Upper lobe of left lung (tissue), 6 donors: ENCODE data around the gene PTPRM. TPM values are rescaled to one million over a fixed set of nuclear protein-coding genes. Genes with fewer than 3 reads are reported as not detected.

Experiments used
- ATAC-seq, 2 donors: fragments of 200-7000 bp; cut with Tn5 transposase; one replicate each; pipeline ENCODE4 v1.9.1; 2022; ENCODE audit warnings: mild to moderate bottlenecking in 2 of 2, moderate library complexity in 2 of 2; ENCODE audit not compliant: low FRiP score in 2 of 2
- DNase-seq, 2 donors: peaks; one replicate each; pipeline ENCODE4 v3.0.0-alpha.2; 2019 to 2020
- H3K27ac ChIP-seq, 4 donors: fragments of 200-600 bp; sonication (generic); one replicate each; pipeline ENCODE4 v1.5.1; 2016 to 2019
- H3K27me3 ChIP-seq, 4 donors: fragments of 200-600 bp; sonication (generic); one replicate each; pipeline ENCODE4 v1.5.1; 2017 to 2019
- H3K36me3 ChIP-seq, 4 donors: fragments of 200-600 bp; sonication (generic); one replicate each; pipeline ENCODE4 v1.5.1; 2016 to 2019
- H3K4me1 ChIP-seq, 4 donors: fragments of 200-600 bp; sonication (generic); one replicate each; pipeline ENCODE4 v1.5.1; 2018 to 2019
- H3K4me3 ChIP-seq, 4 donors: fragments of 200-600 bp; sonication (generic); one replicate each; pipeline ENCODE4 v1.5.1; 2017 to 2019; ENCODE audit warnings: mild to moderate bottlenecking in 2 of 4, moderate library complexity in 1 of 4
- H3K9me3 ChIP-seq, 4 donors: fragments of 200-600 bp; sonication (generic); one replicate each; pipeline ENCODE4 v1.5.1; 2018 to 2019
- EP300 ChIP-seq, 4 donors: sonication (generic); formaldehyde crosslinking; IDR thresholded peaks; one replicate each; pipeline ENCODE4 v1.5.1; 2017; ENCODE audit warnings: antibody characterized with exemption in 4 of 4, control low read depth in 2 of 4
- POLR2A ChIP-seq, 4 donors: fragments of 450-650 bp; IDR thresholded peaks; one replicate each; pipeline ENCODE4 v1.5.1; 2016 to 2017; ENCODE audit warnings: antibody characterized with exemption in 4 of 4, mild to moderate bottlenecking in 2 of 4
- POLR2AphosphoS5 ChIP-seq, 2 donors: sonication (generic); formaldehyde crosslinking; IDR thresholded peaks; one replicate each; pipeline ENCODE4 v1.5.1; 2017; ENCODE audit warnings: antibody characterized with exemption in 2 of 2
- WGBS, 2 donors: methylation state at CpG; one replicate each; pipeline ENCODE4 v1.1.5; 2017 to 2018; 5-methylcytosine and 5-hydroxymethylcytosine counted together
- total RNA-seq, 6 donors: library from RNA; depleted of rRNA in 4 of 6; stranded (reverse); fragments of >200 nt in 4 of 6; gene quantifications; one replicate each; pipeline versions ENCODE4 v1.1.0 to v1.2.1, GENCODE V29; 2016 to 2021
- TF ChIP-seq, protein P1 (sequence below), 6 experiments: fragments of 450-650 bp in 4 of 6; fragments of 200-600 bp in 2 of 6; sonication (generic) in 2 of 6; IDR thresholded peaks; one replicate each; pipeline ENCODE4 v1.5.1; 2016 to 2019; ENCODE audit warnings: antibody characterized with exemption in 6 of 6
- donor health status: DM: no; HTN: no; CAD: no; lungs with moderate emphysema.
- donor health status: DM: no; HTN: yes; CAD: no; lungs with severe emphysema.

PTPRM gene
- total RNA-seq, 6 donors from 2014 or later, result 82.0 to 201 (median 154) TPM

DNA sequence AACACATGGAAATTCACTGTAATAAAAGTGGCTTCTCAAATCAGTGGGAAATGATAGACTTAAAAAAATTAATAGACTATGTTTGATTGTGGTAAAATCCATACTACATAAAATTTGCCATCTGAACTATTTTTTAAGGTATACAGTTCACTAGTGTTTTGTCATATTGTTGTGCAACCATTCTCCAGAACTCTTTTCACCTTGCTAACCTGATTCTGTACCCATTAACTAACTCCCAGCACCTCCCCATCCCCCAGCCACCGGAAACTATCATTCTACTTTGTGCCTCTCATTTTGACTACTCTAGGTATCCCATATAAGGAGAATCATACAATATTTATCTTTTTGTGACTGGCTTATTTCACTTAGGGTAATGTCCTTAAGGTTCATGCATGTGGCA is 153.3 kb downstream of the PTPRM start:
- ATAC-seq (no peak), DNase-seq (no peak)
- no peak overlapping the region for H3K4me3 ChIP-seq
- H3K27me3 ChIP-seq, result no peaks in the 10 kb centered on the region
- TF ChIP-seq, protein P1, sequence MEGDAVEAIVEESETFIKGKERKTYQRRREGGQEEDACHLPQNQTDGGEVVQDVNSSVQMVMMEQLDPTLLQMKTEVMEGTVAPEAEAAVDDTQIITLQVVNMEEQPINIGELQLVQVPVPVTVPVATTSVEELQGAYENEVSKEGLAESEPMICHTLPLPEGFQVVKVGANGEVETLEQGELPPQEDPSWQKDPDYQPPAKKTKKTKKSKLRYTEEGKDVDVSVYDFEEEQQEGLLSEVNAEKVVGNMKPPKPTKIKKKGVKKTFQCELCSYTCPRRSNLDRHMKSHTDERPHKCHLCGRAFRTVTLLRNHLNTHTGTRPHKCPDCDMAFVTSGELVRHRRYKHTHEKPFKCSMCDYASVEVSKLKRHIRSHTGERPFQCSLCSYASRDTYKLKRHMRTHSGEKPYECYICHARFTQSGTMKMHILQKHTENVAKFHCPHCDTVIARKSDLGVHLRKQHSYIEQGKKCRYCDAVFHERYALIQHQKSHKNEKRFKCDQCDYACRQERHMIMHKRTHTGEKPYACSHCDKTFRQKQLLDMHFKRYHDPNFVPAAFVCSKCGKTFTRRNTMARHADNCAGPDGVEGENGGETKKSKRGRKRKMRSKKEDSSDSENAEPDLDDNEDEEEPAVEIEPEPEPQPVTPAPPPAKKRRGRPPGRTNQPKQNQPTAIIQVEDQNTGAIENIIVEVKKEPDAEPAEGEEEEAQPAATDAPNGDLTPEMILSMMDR (IDR thresholded peaks at IDR 0.05), result no peak
- TF ChIP-seq EP300 (IDR thresholded peaks at IDR 0.05) (no peak), POLR2A (IDR thresholded peaks at IDR 0.05) (no peak), POLR2AphosphoS5 (IDR thresholded peaks at IDR 0.05) (no peak)
- H3K27ac ChIP-seq, result no peak overlapping the region
- WGBS, 2 donors, result 82 to 86% methylated on average over 1 of the region's 1 CpG
- no peaks in the 10 kb centered on the region for H3K4me1 ChIP-seq
- no peaks in the 10 kb centered on the region for H3K36me3 ChIP-seq
- peaks cover 0 to 3% (median 0%) of the 10 kb centered on the region in 4 donors for H3K9me3 ChIP-seq

DNA sequence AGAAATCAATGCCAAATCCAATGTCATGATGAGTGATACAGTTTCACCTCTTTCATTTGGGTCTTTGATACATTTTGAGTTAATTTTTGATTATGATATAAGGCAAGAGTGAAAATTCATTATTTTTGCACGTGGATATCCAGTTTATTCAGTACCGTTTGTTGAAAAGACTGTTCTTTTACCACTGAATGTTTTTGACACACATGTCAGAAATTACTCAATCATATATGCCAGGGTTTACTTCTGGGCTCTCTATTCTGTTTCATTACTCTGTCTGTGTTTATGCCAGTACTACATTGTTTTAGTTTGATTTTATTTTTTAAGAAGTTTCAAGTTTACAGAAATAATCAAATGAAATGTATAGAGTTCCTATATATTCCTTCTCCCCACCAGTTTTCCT is 154.4 kb downstream of the PTPRM start:
- ATAC-seq, result no peak
- peaks cover 0 to under 1% (median 0%) of the 10 kb centered on the region in 4 donors for H3K4me1 ChIP-seq
- H3K4me3 ChIP-seq, result no peak overlapping the region
- TF ChIP-seq POLR2AphosphoS5 (IDR thresholded peaks at IDR 0.05) (no peak), EP300 (IDR thresholded peaks at IDR 0.05) (no peak), POLR2A (IDR thresholded peaks at IDR 0.05) (no peak)
- TF ChIP-seq, protein P1 (IDR thresholded peaks at IDR 0.05), result no peak
- DNase-seq, result no peak
- H3K27me3 ChIP-seq, result no peaks in the 10 kb centered on the region
- H3K36me3 ChIP-seq, result no peaks in the 10 kb centered on the region
- H3K27ac ChIP-seq, result no peak overlapping the region
- peaks cover 0 to 3% (median 0%) of the 10 kb centered on the region in 4 donors for H3K9me3 ChIP-seq
- 74 to 86% methylated on average over 2 of the region's 2 CpGs for WGBS, 2 donors

DNA sequence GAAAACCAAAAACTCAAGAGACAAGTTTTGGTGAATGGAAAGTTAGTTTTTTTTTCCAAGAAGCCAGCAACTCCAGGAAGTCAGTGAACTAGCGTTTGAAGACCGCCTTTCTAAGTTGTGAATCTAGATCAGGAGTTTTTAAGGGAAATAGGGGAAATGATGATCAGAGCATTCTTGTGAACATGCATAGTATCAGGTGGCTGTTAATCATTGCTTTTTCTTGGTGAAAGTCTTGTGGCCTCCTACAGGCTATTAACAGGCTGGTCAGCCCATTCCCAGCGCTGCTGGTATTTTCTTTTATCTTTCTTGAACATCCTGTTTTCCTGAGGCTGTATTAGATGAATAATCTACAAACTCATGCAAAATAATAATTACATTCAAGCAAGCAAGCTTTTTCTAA is 155.8 kb downstream of the PTPRM start:
- Histone ChIP-seq H3K36me3 (no peaks in the 10 kb centered on the region), H3K4me3 (no peak overlapping the region), H3K9me3 (no peaks in the 10 kb centered on the region), H3K27ac (no peak overlapping the region), H3K4me1 (peaks cover 0 to 6% (median 4%) of the 10 kb centered on the region in 4 donors), H3K27me3 (no peaks in the 10 kb centered on the region)
- no peak for ATAC-seq
- 80 to 81% methylated on average over 3 of the region's 3 CpGs for WGBS, 2 donors
- no peak for DNase-seq
- TF ChIP-seq EP300 (IDR thresholded peaks at IDR 0.05) (no peak), POLR2AphosphoS5 (IDR thresholded peaks at IDR 0.05) (no peak), POLR2A (IDR thresholded peaks at IDR 0.05) (no peak)
- TF ChIP-seq, protein P1 (IDR thresholded peaks at IDR 0.05), result no peak

GRCh38 chr18:7723558-7723957 is 156.4 kb downstream of the PTPRM start:
- Histone ChIP-seq H3K27ac (no peak overlapping the region), H3K27me3 (no peaks in the 10 kb centered on the region), H3K9me3 (no peaks in the 10 kb centered on the region), H3K36me3 (no peaks in the 10 kb centered on the region), H3K4me3 (no peak overlapping the region), H3K4me1 (peaks cover 0 to 6% (median 4%) of the 10 kb centered on the region in 4 donors)
- WGBS, 2 donors, result 86 to 93% methylated on average over 6 to 8 of the region's 8 CpGs
- TF ChIP-seq, protein P1 (IDR thresholded peaks at IDR 0.05), result no peak
- TF ChIP-seq POLR2A (IDR thresholded peaks at IDR 0.05) (no peak), EP300 (IDR thresholded peaks at IDR 0.05) (no peak), POLR2AphosphoS5 (IDR thresholded peaks at IDR 0.05) (no peak)
- no peak for ATAC-seq
- DNase-seq, result no peak

- no peak for ATAC-seq
- peaks cover 0 to 9% (median 4%) of the 10 kb centered on the region in 4 donors for H3K4me1 ChIP-seq
- H3K9me3 ChIP-seq, result no peaks in the 10 kb centered on the region
- WGBS, 2 donors, result 95 to 96% methylated on average over 9 of the region's 9 CpGs
- no peak for DNase-seq
- no peak overlapping the region for H3K4me3 ChIP-seq
- no peak for TF ChIP-seq POLR2A (IDR thresholded peaks at IDR 0.05)
- TF ChIP-seq, protein P1 (IDR thresholded peaks at IDR 0.05), result no peak
- no peak for TF ChIP-seq POLR2AphosphoS5 (IDR thresholded peaks at IDR 0.05)
- no peak for TF ChIP-seq EP300 (IDR thresholded peaks at IDR 0.05)
- no peak overlapping the region for H3K27ac ChIP-seq
- H3K36me3 ChIP-seq, result no peaks in the 10 kb centered on the region
- no peaks in the 10 kb centered on the region for H3K27me3 ChIP-seq
These were observed 158.4 kb downstream of the PTPRM start for GRCh38 chr18:7725473-7725872.
